Tibial nerve (tissue), 4 donors: ENCODE measurements around the gene GABBR2. TPM values are rescaled to one million over a fixed set of nuclear protein-coding genes. Genes with fewer than 3 reads are reported as not detected.

Source experiments
- DNase-seq, 2 donors: peaks; one replicate each; pipeline ENCODE4 v3.0.0-alpha.2; 2019; ENCODE audit warnings: low spot score in 2 of 2
- H3K27ac ChIP-seq, 4 donors: fragments of 200-600 bp; sonication (generic) in 3 of 4; one replicate each; pipeline ENCODE4 v1.5.1; 2017 to 2019; ENCODE audit warnings: mild to moderate bottlenecking in 1 of 4
- H3K27me3 ChIP-seq, 2 donors: fragments of 200-600 bp; sonication (generic) in 1 of 2; one replicate each; pipeline versions ENCODE4 v1.5.1 to v1.6.0; 2017 to 2019
- H3K36me3 ChIP-seq, 3 donors: fragments of 200-600 bp; sonication (generic); one replicate each; pipeline ENCODE4 v1.5.1; 2018 to 2019
- H3K4me1 ChIP-seq, 4 donors: fragments of 200-600 bp; sonication (generic) in 3 of 4; one replicate each; pipeline ENCODE4 v1.5.1; 2017 to 2019
- H3K4me3 ChIP-seq, 4 donors: fragments of 200-600 bp; sonication (generic) in 3 of 4; one replicate each; pipeline ENCODE4 v1.5.1; 2017 to 2019; ENCODE audit warnings: mild to moderate bottlenecking in 1 of 4, moderate library complexity in 1 of 4
- H3K9me3 ChIP-seq, 4 donors: fragments of 200-600 bp; sonication (generic) in 3 of 4; one replicate each; pipeline ENCODE4 v1.5.1; 2017 to 2019
- CTCF ChIP-seq, 5 experiments: fragments of 200-600 bp in 3 of 5; fragments of 450-650 bp in 2 of 5; sonication (generic) in 3 of 5; IDR thresholded peaks; one replicate each; pipeline ENCODE4 v1.5.1; 2016 to 2019; ENCODE audit warnings: antibody characterized with exemption in 5 of 5, mild to moderate bottlenecking in 3 of 5, moderate library complexity in 2 of 5
- EP300 ChIP-seq, 2 donors: sonication (generic); formaldehyde crosslinking; IDR thresholded peaks; one replicate each; pipeline ENCODE4 v1.6.1; 2017; ENCODE audit warnings: antibody characterized with exemption in 2 of 2, mild to moderate bottlenecking in 1 of 2
- POLR2A ChIP-seq, 2 donors: fragments of 450-650 bp; IDR thresholded peaks; one replicate each; pipeline ENCODE4 v1.6.1; 2017; ENCODE audit warnings: antibody characterized with exemption in 2 of 2, mild to moderate bottlenecking in 2 of 2, moderate library complexity in 2 of 2
- WGBS, 2 donors: methylation state at CpG; one replicate each; pipeline ENCODE4 v1.1.5; 2018; 5-methylcytosine and 5-hydroxymethylcytosine counted together
- total RNA-seq, 4 donors: library from RNA; depleted of rRNA; stranded (reverse); fragments of >200 nt; gene quantifications; one replicate each; pipeline ENCODE4 v1.1.0, GENCODE V29; 2016

Gene GABBR2
- total RNA-seq, 4 donors from 2014 or later, result 0.20 to 0.22 TPM; not detected in 2

DNA sequence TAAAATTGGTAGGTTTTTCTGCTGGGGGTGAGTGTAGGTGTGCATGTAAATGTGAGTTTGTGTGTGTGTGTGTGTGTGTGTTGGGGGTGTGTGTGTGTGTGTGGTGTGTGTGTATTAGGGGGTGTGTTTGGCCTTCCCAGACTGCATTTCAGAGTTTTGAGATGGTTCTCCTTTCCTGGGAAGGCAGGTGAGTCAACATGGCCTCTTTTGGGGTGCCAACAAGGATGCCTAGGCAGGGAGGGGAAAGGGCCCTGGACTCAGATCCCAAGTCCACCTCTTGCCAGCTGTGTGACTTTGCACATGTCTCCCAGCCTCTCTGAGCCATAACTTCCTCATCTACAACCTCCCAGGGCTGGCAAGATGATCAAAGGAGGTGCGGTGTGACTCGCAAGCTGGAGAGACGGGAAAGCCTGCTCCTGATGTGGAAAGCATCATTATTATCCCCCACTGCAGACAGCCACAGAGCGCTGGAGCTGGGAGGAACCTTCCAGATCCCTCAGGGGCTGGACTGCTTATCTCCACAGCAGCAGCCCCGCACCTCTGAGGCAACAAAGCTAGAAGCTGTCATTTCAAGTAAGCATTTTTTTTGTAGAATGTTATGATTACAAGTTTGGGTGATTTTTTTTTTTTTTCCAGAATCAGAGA is 389.8 kb downstream of the GABBR2 start:
- no peak for DNase-seq
- no peak for TF ChIP-seq CTCF (IDR thresholded peaks at IDR 0.05)
- TF ChIP-seq EP300 (IDR thresholded peaks at IDR 0.05), result no peak
- no peak for TF ChIP-seq POLR2A (IDR thresholded peaks at IDR 0.05)
- H3K27ac ChIP-seq, result no peak overlapping the region
- H3K4me1 ChIP-seq, result peaks cover 0 to 11% (median 0%) of the 10 kb centered on the region in 4 donors
- H3K27me3 ChIP-seq, result no peaks in the 10 kb centered on the region
- no peaks in the 10 kb centered on the region for H3K36me3 ChIP-seq
- no peaks in the 10 kb centered on the region for H3K9me3 ChIP-seq
- no peak overlapping the region for H3K4me3 ChIP-seq
- WGBS, 2 donors, result 82 to 90% methylated on average over 5 of the region's 5 CpGs

- TF ChIP-seq CTCF (IDR thresholded peaks at IDR 0.05) (no peak), EP300 (IDR thresholded peaks at IDR 0.05) (no peak), POLR2A (IDR thresholded peaks at IDR 0.05) (no peak)
- Histone ChIP-seq H3K36me3 (no peaks in the 10 kb centered on the region), H3K27me3 (no peaks in the 10 kb centered on the region), H3K4me3 (no peak overlapping the region), H3K27ac (no peak overlapping the region), H3K4me1 (peaks cover 0 to 4% (median 0%) of the 10 kb centered on the region in 4 donors), H3K9me3 (no peaks in the 10 kb centered on the region)
- no peak for DNase-seq
- 89 to 90% methylated on average over 17 of the region's 17 CpGs for WGBS, 2 donors
These were observed 390.5 kb downstream of the GABBR2 start for GRCh38 chr9:98318041-98318790.

DNA sequence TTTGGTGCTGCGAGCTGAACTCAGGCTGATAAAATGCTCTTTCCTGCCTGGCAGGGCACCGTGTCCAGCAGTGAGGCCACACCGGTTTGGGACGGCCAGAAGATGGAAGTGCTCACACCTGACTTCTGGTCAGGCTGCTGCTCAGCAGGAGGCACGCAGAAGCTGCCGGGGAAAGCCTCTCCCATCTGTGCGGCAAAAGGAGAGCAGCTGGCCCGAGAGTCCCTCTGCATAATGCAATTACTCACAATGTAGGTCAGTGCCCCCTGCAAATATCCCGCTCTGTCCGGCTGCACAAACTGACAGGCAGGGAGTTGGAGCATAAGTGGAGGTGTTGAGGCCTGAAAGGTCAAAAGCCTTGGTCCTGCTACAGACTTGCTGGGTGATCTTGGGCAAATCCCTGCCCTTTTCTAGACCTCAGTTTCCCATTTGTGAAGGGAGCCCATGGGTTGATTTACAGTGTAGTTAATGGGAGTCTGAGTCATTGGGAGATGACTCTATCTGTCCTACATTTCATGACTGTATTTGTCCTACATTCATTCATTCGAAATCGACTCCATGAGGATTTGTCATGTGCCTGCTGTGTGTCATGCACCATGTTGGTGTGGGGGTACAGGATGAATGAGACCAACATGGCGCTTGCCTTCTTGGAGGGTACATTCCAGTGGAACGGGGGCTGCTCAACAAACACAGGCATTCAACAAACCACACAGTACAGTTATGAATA is 391.4 kb downstream of the GABBR2 start:
- H3K36me3 ChIP-seq, result no peaks in the 10 kb centered on the region
- H3K4me1 ChIP-seq, result peaks cover 0 to 3% (median 0%) of the 10 kb centered on the region in 4 donors
- H3K27ac ChIP-seq, result no peak overlapping the region
- no peak overlapping the region for H3K4me3 ChIP-seq
- no peaks in the 10 kb centered on the region for H3K27me3 ChIP-seq
- WGBS, 2 donors, result 71 to 72% methylated on average over 14 of the region's 14 CpGs
- DNase-seq, result no peak
- H3K9me3 ChIP-seq, result no peaks in the 10 kb centered on the region
- TF ChIP-seq POLR2A (IDR thresholded peaks at IDR 0.05), result no peak
- no peak for TF ChIP-seq EP300 (IDR thresholded peaks at IDR 0.05)
- no peak for TF ChIP-seq CTCF (IDR thresholded peaks at IDR 0.05)

DNA sequence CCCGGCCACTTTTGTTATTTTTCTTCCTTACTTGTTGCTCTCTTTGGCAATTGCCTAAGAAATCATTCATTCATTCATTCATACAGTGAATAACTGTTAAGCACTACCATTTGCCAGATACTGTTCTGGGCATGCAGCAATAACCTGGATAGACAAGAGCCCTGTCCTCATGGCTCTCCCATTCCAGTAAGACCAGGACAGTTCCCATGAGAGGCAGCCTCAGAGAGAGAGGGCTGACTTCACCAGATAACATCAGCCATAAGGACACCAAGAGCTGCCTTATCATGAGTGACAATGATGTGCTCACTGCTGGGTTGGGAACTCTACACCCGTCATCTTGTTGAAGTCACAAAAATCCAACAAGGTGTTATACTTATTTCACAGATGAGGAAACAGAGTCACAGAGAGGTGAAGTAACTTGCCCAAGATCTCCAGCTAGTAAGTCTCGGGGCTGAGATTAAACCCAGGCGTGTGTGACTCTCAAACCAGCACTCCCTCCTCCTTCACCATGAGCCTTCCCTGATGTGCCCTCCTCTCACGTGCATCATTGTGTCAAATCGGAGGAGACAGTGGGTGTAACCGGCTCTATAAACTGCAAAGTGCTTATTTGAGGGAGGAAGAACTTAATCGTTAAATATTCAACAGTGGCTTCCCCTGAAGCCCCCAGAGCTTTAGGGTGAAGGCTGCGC is 392.1 kb downstream of the GABBR2 start:
- WGBS, 2 donors, result 81 to 85% methylated on average over 9 of the region's 9 CpGs
- Histone ChIP-seq H3K36me3 (no peaks in the 10 kb centered on the region), H3K27me3 (no peaks in the 10 kb centered on the region), H3K4me1 (peaks cover 0 to 3% (median 0%) of the 10 kb centered on the region in 4 donors), H3K27ac (no peak overlapping the region), H3K4me3 (no peak overlapping the region), H3K9me3 (no peaks in the 10 kb centered on the region)
- no peak for TF ChIP-seq EP300 (IDR thresholded peaks at IDR 0.05)
- DNase-seq, result no peak

DNA sequence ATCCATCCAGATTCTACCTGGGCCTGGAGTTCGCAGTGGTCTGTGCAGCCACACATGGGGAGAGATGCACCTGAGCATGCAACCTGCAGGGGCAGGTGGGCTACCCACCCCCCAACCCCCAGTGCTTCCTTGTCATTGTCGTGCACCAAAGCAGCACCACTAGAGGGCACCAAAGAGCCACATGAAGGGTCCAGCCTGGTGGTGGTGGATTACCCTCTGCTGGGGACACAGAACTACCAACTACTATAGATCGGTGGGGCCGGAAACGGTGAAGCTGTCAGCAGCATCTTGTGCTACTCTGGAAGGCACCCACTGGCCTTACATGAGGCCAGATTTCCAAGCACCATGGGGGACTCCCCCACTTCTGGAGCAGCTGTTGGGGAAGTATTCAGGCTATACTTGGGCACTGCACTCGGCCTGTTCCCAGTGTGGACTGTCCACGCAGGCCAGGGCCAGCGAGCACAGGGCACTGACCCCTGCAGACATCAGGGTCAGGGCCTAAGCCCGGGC is 393.1 kb downstream of the GABBR2 start:
- WGBS, 2 donors, result 21% methylated on average over 8 to 9 of the region's 9 CpGs
- no peak overlapping the region for H3K27ac ChIP-seq
- TF ChIP-seq POLR2A (IDR thresholded peaks at IDR 0.05) (no peak), EP300 (IDR thresholded peaks at IDR 0.05) (no peak), CTCF (IDR thresholded peaks at IDR 0.05) (peak; percentile 78 to 88 (median 84))
- peaks cover 0 to 3% (median 0%) of the 10 kb centered on the region in 4 donors for H3K4me1 ChIP-seq
- no peaks in the 10 kb centered on the region for H3K36me3 ChIP-seq
- DNase-seq, result peak; percentile 76 to 95
- H3K27me3 ChIP-seq, result no peaks in the 10 kb centered on the region
- no peaks in the 10 kb centered on the region for H3K9me3 ChIP-seq
- H3K4me3 ChIP-seq, result no peak overlapping the region
